NT2/D1 (cell line): ENCODE data around the gene AGPAT3.

Experiments used
- YY1 ChIP-seq: IDR thresholded peaks from 2 replicates; pipeline ENCODE4 v1.6.1; 2011; ENCODE audit not compliant: insufficient read length, insufficient read depth
- ZNF274 ChIP-seq: IDR thresholded peaks from 2 replicates; pipeline ENCODE4 v1.6.1; 2011; ENCODE audit warnings: mild to moderate bottlenecking, low read depth, low read length

- TF ChIP-seq YY1 (no peak), ZNF274 (no peak)
These were observed 74.7 kb downstream of the AGPAT3 start for GRCh38 chr21:43939443-43940328.
